GM12878 (cell line): Measurements from ENCODE around the gene LRRIQ4. TPM values are rescaled to one million over a fixed set of nuclear protein-coding genes. Genes with fewer than 3 reads are reported as not detected.

Source experiments
- ATAC-seq: fragments of 200-7000 bp; cut with Tn5 transposase; 3 replicates; pipeline ENCODE4 v1.9.1; 2020; ENCODE audit warnings: mild to moderate bottlenecking, moderate library complexity
- BruUV-seq: library from RNA; stranded (reverse); fragments of 400-500 nt; replicated peaks from 2 replicates; lab custom pipeline; 2021; lab: Mats Ljungman, UMichigan
- CTCF ChIA-PET: fragments of 300-600 bp; sonication (Branson Sonifier 250); formaldehyde crosslinking; extraction: SDS; loops from one replicate; lab custom pipeline; 2021; ENCODE audit warnings: inconsistent platforms; lab: Yijun Ruan, JAX
- POLR2A ChIA-PET: fragments of 350-600 bp; formaldehyde crosslinking; extraction: SDS; loops from one replicate; lab custom pipeline; 2021; ENCODE audit warnings: inconsistent platforms; lab: Charles Lee
- RAD21 ChIA-PET: fragments of 300-600 bp; sonication (Branson Sonifier 250); formaldehyde crosslinking; loops from one replicate; lab custom pipeline; 2023; ENCODE audit warnings: antibody characterized with exemption; ENCODE audit not compliant: unreplicated experiment; lab: Charles Lee
- SMC1A ChIA-PET: fragments of 300-600 bp; sonication (Branson Sonifier 250); formaldehyde crosslinking; loops from one replicate; lab custom pipeline; 2023; ENCODE audit not compliant: unreplicated experiment, uncharacterized antibody; lab: Charles Lee
- DNase-seq: peaks from one replicate; pipeline ENCODE4 v3.0.0-alpha.2; 2011; ENCODE audit warnings: low read depth, low spot score
- FAIRE-seq: peaks from 3 replicates; lab custom pipeline; 2011; peaks lifted over from hg19 to GRCh38; lab: Jason Lieb, UNC
- H2AFZ ChIP-seq: 2 replicates; pipeline ENCODE4 v1.6.0; 2011; ENCODE audit warnings: low read depth, low read length, control low read depth; ENCODE audit not compliant: control insufficient read depth
- H3K27ac ChIP-seq: 2 replicates; pipeline ENCODE4 v1.5.1; 2011; ENCODE audit warnings: control low read depth; ENCODE audit not compliant: control insufficient read depth, insufficient read depth
- H3K27me3 ChIP-seq, 2 experiments: replicated peaks in 1 of 2; 2 replicates each; pipeline versions ENCODE4 v1.6.0 to v1.6.1; 2011; ENCODE audit warnings: low read length in 1 of 2; ENCODE audit not compliant: control insufficient read depth in 2 of 2, insufficient read depth in 2 of 2
- H3K36me3 ChIP-seq, 2 experiments: 2 replicates each; pipeline ENCODE4 v1.5.1; 2011; ENCODE audit warnings: low read length in 1 of 2; ENCODE audit not compliant: control insufficient read depth in 2 of 2, insufficient read depth in 2 of 2
- H3K4me1 ChIP-seq: 2 replicates; pipeline ENCODE4 v1.6.1; 2011; ENCODE audit warnings: mild to moderate bottlenecking, low read length, moderate library complexity, mixed read lengths; ENCODE audit not compliant: control insufficient read depth, insufficient read depth
- H3K4me2 ChIP-seq: 2 replicates; pipeline ENCODE4 v1.6.0; 2011; ENCODE audit warnings: control low read depth; ENCODE audit not compliant: control insufficient read depth, insufficient read depth
- H3K4me3 ChIP-seq: fragments of 200-600 bp; sonication (generic); 2 replicates; pipeline ENCODE4 v1.5.1; 2016
- H3K79me2 ChIP-seq: 2 replicates; pipeline ENCODE4 v1.6.0; 2011; ENCODE audit warnings: low read length; ENCODE audit not compliant: control insufficient read depth, insufficient read depth
- H3K9ac ChIP-seq: 2 replicates; pipeline ENCODE4 v1.8.0; 2011; ENCODE audit warnings: low read length, control low read depth, mixed read lengths; ENCODE audit not compliant: control insufficient read depth, insufficient read depth
- H3K9me3 ChIP-seq: replicated peaks from 3 replicates; pipeline ENCODE4 v1.5.1; 2011; ENCODE audit warnings: mild to moderate bottlenecking, low read length; ENCODE audit not compliant: control insufficient read depth, insufficient read depth
- H4K20me1 ChIP-seq: 2 replicates; pipeline ENCODE4 v1.6.0; 2011; ENCODE audit not compliant: control insufficient read depth, insufficient read depth
- ATF2 ChIP-seq: IDR thresholded peaks from 2 replicates; pipeline ENCODE4 v1.6.1; 2012; ENCODE audit warnings: low read length, inconsistent platforms
- BMI1 ChIP-seq: fragments of 450-650 bp; IDR thresholded peaks from 2 replicates; pipeline ENCODE4 v1.6.1; 2016; ENCODE audit warnings: mild to moderate bottlenecking, moderate library complexity, borderline replicate concordance
- HSF1 ChIP-seq: fragments of 150-350 bp; IDR thresholded peaks from 2 replicates; pipeline ENCODE4 v1.6.1; 2014; ENCODE audit warnings: mild to moderate bottlenecking, low read depth, low read length
- KLF5 ChIP-seq: fragments of 450-650 bp; IDR thresholded peaks from 2 replicates; pipeline ENCODE4 v1.6.1; 2014; ENCODE audit warnings: mild to moderate bottlenecking; ENCODE audit not compliant: partially characterized antibody
- MAX ChIP-seq: IDR thresholded peaks from 2 replicates; pipeline ENCODE4 v1.6.1; 2012; ENCODE audit warnings: low read depth, low read length, improper control_type of control experiment
- POLR2AphosphoS5 ChIP-seq: IDR thresholded peaks from 2 replicates; pipeline ENCODE4 v1.6.1; 2011; ENCODE audit warnings: mild to moderate bottlenecking, low read length, inconsistent platforms
- RELA ChIP-seq: fragments of 450-650 bp; IDR thresholded peaks from 2 replicates; pipeline ENCODE4 v1.8.0; 2014; ENCODE audit warnings: borderline replicate concordance; ENCODE audit not compliant: partially characterized antibody
- SIN3A ChIP-seq: IDR thresholded peaks from 2 replicates; pipeline ENCODE4 v1.6.1; 2012; ENCODE audit warnings: low read depth, low read length, improper control_type of control experiment
- ZNF217 ChIP-seq: fragments of 450-650 bp; IDR thresholded peaks from 2 replicates; pipeline ENCODE4 v1.6.1; 2017; ENCODE audit warnings: antibody characterized with exemption, mild to moderate bottlenecking
- ZNF274 ChIP-seq: IDR thresholded peaks from one replicate; pipeline ENCODE4 v1.8.0; 2011; ENCODE audit not compliant: insufficient read length, insufficient read depth
- ZZZ3 ChIP-seq: IDR thresholded peaks from 2 replicates; pipeline ENCODE4 v1.6.1; 2011; ENCODE audit warnings: low read depth; ENCODE audit not compliant: control insufficient read depth, insufficient read length
- WGBS: methylation state at CpG from one replicate; pipeline ENCODE4 v1.1.6; 2016; ENCODE audit warnings: low lambda C conversion rate; ENCODE audit not compliant: insufficient replicate concordance, insufficient coverage; ENCODE audit errors: missing lambda C conversion rate; 5-methylcytosine and 5-hydroxymethylcytosine counted together
- in situ Hi-C: fragments of 300-500 bp; cut with MboI; formaldehyde crosslinking; loops from 9 replicates; pipeline ENCODE4 v1.14.3; 2018; ENCODE audit warnings: mixed read lengths
- intact Hi-C: fragments of 100-400 bp; cut with micrococcal nuclease; formaldehyde crosslinking; loops from one replicate; pipeline ENCODE4 v1.14.2; 2022; ENCODE audit not compliant: unreplicated experiment
- polyA plus RNA-seq, 11 experiments: library from polyadenylated mRNA; depleted of rRNA in 4 of 11; unstranded in 6 of 11; stranded (reverse) in 5 of 11; fragments of >200 nt; fragmentation: Nextera tagmentation in 4 of 11; fragmentation: Illumina TruSeq in 1 of 11; extraction: Ambion mirVana in 4 of 11; extraction: Trizol in 1 of 11; gene quantifications; 1 replicate in 1 of 11; 2 replicates in 10 of 11; pipeline versions ENCODE4 v1.2.1 to v1.2.3, GENCODE V29; 2011 to 2016; ENCODE audit warnings: inconsistent platforms in 2 of 11, missing spikeins in 2 of 11, low read depth in 1 of 11
- total RNA-seq, 4 experiments: library from RNA; depleted of rRNA in 3 of 4; stranded (reverse); fragments of >200 nt in 3 of 4; fragmentation: Illumina TruSeq in 1 of 4; extraction: Trizol in 1 of 4; gene quantifications; 2 replicates each; pipeline versions ENCODE4 v1.2.1 to v1.2.3, GENCODE V29; 2013 to 2021
- TF ChIP-seq, protein P1 (sequence below): fragments of 450-650 bp; IDR thresholded peaks from 2 replicates; pipeline ENCODE4 v1.6.1; 2018; ENCODE audit warnings: mild to moderate bottlenecking, low read depth, moderate library complexity; ENCODE audit not compliant: partially characterized antibody

LRRIQ4 gene
- total and polyA plus RNA-seq, 10 of the 15 experiments (the other 5 are each of a cell fraction or from before 2014, with no cell fraction given) = 0.06 to 0.21 (median 0.14) TPM; not detected in 3

GRCh38 chr3:169764312-169764881 is 48.3 kb upstream of the LRRIQ4 start:
- Histone ChIP-seq H3K4me2 (peak overlapping the region; percentile 90), H3K4me1 (0 out of 2 replicates have a peak, but pooled peaks cover 1% of the 10 kb centered on the region), H3K79me2 (no peaks in the 10 kb centered on the region), H3K36me3 (no peaks in the 10 kb centered on the region), H3K27ac (peak overlapping the region; percentile 71), H3K27me3 (no peaks in the 10 kb centered on the region), H3K9ac (peak overlapping the region; percentile 76), H3K9me3 (no peaks in the 10 kb centered on the region; the same call in 2 of the 3 replicates), H4K20me1 (no peaks in the 10 kb centered on the region), H3K4me3 (peak overlapping the region; percentile 68), H2AFZ (peak overlapping the region; percentile 78)
- intact Hi-C loops = loop anchor here (5.0 kb wide), 4 partner anchors 203 to 418 kb away; partner anchors contain the start of genes GPR160, PHC3 and SEC62
- peak; percentile 62 for FAIRE-seq
- WGBS = under 1% methylated on average over 43 of the region's 46 CpGs
- TSS peak; percentile 99 for BruUV-seq
- ChIA-PET POLR2A (interaction anchor here (1.0 to 1.2 kb wide), 2 partner anchors 8 to 459 kb away, joined by 3 read pairs; no protein-coding TSS in a partner anchor), SMC1A (interaction anchor here (0.9 to 2.8 kb wide), 7 partner anchors 9 to 179 kb away, joined by 3 to 10 read pairs (median 4); partner anchors contain the start of genes LRRC34 and LRRIQ4), RAD21 (interaction anchor here (0.7 to 2.1 kb wide), 3 partner anchors 8 to 649 kb away, joined by 3 to 5 read pairs (median 4); no protein-coding TSS in a partner anchor), CTCF (interaction anchor here (1.7 to 2.7 kb wide), 5 partner anchors 8 to 649 kb away, joined by 3 to 27 read pairs (median 8); no protein-coding TSS in a partner anchor)
- DNase-seq = peak; percentile 41
- ATAC-seq = peak; percentile 74
- in situ Hi-C loops = no loop called here
- TF ChIP-seq ZZZ3 (no peak), POLR2AphosphoS5 (peak; percentile 78; the same call in 1 of the 2 replicates), BMI1 (0 out of 2 replicates have a peak, but pooled peaks have one; percentile 6), ZNF274 (no peak), ZNF217 (0 out of 2 replicates have a peak, but pooled peaks have one; percentile 26), ATF2 (no peak), SIN3A (no peak), HSF1 (no peak), MAX (no peak), KLF5 (no peak), RELA (peak; percentile 47)
- TF ChIP-seq, protein P1, sequence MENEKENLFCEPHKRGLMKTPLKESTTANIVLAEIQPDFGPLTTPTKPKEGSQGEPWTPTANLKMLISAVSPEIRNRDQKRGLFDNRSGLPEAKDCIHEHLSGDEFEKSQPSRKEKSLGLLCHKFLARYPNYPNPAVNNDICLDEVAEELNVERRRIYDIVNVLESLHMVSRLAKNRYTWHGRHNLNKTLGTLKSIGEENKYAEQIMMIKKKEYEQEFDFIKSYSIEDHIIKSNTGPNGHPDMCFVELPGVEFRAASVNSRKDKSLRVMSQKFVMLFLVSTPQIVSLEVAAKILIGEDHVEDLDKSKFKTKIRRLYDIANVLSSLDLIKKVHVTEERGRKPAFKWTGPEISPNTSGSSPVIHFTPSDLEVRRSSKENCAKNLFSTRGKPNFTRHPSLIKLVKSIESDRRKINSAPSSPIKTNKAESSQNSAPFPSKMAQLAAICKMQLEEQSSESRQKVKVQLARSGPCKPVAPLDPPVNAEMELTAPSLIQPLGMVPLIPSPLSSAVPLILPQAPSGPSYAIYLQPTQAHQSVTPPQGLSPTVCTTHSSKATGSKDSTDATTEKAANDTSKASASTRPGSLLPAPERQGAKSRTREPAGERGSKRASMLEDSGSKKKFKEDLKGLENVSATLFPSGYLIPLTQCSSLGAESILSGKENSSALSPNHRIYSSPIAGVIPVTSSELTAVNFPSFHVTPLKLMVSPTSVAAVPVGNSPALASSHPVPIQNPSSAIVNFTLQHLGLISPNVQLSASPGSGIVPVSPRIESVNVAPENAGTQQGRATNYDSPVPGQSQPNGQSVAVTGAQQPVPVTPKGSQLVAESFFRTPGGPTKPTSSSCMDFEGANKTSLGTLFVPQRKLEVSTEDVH = no peak
